GDM1 (cell line): Measurements from ENCODE around the gene FOCAD.

Experiments used
- DNase-seq: peaks from one replicate; lab custom pipeline; 2025; lab: John Stamatoyannopoulos, UW

Gene FOCAD

DNA sequence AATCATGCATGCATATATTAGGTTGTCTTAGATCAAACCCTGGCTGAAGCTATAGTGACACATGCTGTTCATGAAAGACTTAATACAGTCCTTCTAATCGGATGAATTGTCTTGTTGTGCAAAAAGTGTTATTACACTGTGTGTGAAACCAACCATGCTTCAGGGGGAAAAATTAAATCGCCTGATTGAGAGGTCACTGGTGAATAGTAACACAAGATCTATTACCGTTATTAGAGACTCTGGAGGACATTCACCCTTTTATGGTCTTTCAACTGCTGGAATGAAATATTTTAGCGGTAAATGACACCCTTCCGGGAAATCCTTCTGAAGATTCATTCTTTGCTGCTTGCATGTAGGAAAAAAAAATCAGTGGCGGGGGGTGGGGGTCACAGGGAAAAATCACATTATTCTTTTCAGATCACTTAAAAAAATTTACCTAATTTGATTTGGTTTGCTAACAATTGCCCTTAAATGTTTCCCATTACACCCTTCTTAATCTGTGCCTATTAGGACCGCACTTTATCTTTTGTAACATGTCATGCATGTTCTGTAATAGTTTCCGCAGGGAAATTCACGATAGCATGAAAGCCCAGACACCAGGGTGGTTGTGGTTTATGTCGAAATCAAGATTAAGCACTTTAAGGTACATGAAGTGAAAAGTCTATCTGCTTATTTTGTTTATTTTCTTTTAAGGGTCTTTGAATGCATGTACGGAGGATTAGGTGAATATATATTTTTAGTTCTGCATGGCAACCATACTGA lies 120.6 kb downstream of the FOCAD start:
- DNase-seq, result no peak

- no peak for DNase-seq
Measured at GRCh38 chr9:20805766-20806165, 121.7 kb downstream of the FOCAD start.

- DNase-seq, result no peak
Measured at GRCh38 chr9:20808002-20808401, 123.9 kb downstream of the FOCAD start.

GRCh38 chr9:20811872-20812271 lies 127.8 kb downstream of the FOCAD start:
- no peak for DNase-seq

GRCh38 chr9:20815923-20816703 lies 132.1 kb downstream of the FOCAD start:
- no peak for DNase-seq

- no peak for DNase-seq
Measured at GRCh38 chr9:20823051-20823450, 139.0 kb downstream of the FOCAD start.

DNA sequence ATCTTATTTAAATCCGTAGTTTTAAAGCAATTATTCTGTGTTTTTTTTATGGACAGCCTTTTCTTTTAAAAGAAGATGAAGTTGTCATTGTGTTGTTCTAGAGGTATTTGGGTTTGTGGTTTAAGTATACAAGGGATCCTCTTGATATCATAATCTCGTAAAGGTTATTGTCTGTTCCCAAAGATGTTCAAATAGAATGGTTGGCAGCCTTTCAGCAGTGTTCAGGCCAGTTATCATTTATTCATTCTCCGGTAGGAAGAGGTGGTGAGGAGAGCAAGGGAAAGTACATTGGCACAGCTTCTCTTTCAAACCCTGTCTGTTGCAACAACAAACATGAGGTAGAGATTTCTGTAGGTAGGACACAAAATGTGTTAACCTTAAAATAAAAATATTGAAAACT lies 147.0 kb downstream of the FOCAD start:
- no peak for DNase-seq

- no peak for DNase-seq
Measured at GRCh38 chr9:20832775-20833174, 148.7 kb downstream of the FOCAD start.

- DNase-seq, result no peak
Measured at GRCh38 chr9:20835377-20836286, 151.6 kb downstream of the FOCAD start.

GRCh38 chr9:20837166-20837565 lies 153.1 kb downstream of the FOCAD start:
- no peak for DNase-seq

GRCh38 chr9:20838218-20838617 lies 154.2 kb downstream of the FOCAD start:
- no peak for DNase-seq

GRCh38 chr9:20844916-20845315 lies 160.9 kb downstream of the FOCAD start:
- DNase-seq, result no peak

GRCh38 chr9:20848490-20848889 lies 164.4 kb downstream of the FOCAD start:
- DNase-seq, result no peak

GRCh38 chr9:20853866-20854265 lies 169.8 kb downstream of the FOCAD start:
- no peak for DNase-seq

DNA sequence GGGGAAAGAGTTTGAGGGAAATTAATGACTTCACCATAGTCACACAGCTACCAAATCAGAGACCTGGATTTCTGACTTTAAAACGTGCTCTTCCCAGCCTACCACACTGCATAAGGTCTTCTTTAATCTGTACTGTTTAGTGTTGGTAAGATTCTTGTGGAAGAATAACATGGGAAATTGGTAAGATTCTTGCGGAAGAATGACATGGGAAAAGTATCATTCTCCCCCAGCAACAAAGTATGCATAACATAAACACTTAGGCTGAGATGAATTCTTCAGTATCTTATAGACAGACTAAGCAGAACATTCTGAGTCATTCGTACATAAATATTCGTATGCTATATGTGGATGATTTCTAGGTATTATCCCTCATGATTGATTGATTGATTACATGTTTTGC lies 170.4 kb downstream of the FOCAD start:
- DNase-seq, result no peak

GRCh38 chr9:20863945-20864344 lies 179.9 kb downstream of the FOCAD start:
- no peak for DNase-seq

GRCh38 chr9:20865347-20865746 lies 181.3 kb downstream of the FOCAD start:
- no peak for DNase-seq

- no peak for DNase-seq
Measured at GRCh38 chr9:20870115-20870514, 186.1 kb downstream of the FOCAD start.

DNA sequence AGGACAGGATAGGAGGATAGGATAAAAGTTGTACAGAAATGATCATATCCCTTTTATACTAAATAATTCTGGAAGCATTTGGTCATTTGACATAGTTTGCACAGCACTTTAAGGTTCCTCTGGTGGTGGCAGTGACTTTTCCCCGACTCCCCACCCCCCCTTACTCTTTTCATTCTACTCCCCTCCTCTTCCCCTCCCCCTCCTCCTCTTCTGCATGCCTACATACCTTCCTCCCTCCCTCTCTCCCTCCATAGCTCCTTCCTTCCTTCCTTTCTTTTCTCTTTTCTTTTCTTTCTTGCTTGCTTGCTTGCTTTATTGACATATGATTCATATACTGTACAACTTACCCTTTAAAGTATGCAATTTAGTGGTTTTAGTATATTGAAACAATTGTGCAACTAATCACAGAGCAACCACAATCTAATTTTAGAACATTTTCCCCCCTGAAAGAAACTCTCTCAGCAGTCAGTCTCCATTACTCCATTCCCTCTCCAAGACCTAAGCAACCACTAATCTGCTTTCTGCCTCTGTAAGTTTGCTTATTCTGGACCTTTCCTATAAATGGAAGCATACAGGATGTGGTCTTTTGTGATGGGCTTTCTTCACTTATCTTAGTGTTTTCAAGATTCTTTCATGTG lies 188.4 kb downstream of the FOCAD start:
- no peak for DNase-seq

DNA sequence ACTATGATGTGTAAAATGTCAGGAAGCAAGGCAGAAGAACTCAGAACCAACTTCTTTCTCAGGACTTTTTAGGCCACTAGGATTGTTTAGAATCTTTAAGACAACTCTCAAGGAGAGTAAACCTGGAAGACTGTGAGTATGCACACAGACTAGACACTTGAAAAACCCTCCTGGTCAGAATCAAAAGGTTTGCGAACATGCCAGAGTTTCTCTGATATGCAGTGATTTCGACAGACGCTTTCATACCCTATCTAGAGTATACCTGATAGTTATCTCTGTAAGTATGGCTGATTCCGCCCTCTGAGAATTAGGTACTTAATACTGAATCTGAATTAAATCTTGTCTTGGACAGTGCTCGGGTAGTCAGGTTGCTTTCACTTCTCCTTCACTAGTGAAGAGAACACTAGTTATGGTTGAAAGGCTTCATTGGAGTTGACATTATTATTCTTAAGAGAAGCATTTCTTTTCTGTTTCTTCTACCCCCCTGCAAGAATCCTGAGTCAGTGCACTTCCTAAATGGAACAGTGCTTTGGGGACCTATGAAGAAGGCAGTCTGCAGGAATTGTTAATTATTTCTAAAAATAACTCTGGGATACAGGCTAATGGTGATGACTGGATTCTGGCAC lies 189.3 kb downstream of the FOCAD start:
- no peak for DNase-seq

GRCh38 chr9:20880271-20880670 lies 196.2 kb downstream of the FOCAD start:
- DNase-seq, result no peak
